OCI-LY7 (cell line): ENCODE measurements around the gene ZSCAN23.

Source experiments
- CTCF ChIP-seq: fragments of 200-600 bp; sonication (generic); conservative IDR thresholded peaks from 2 replicates; pipeline ENCODE4 v1.5.1; 2014; ENCODE audit warnings: mild to moderate bottlenecking, antibody characterized with exemption, low read length, moderate library complexity, mixed read lengths
- EZH2phosphoT487 ChIP-seq: fragments of 200-600 bp; sonication (generic); IDR thresholded peaks from 2 replicates; pipeline ENCODE4 v1.6.1; 2018; ENCODE audit warnings: low read depth, borderline replicate concordance, mild to moderate bottlenecking, mixed run types, antibody characterized with exemption, low read length, moderate library complexity, mixed read lengths

- TF ChIP-seq CTCF (no peak), EZH2phosphoT487 (no peak)
These were observed 15.3 kb upstream of the ZSCAN23 start for GRCh38 chr6:28458568-28458967.
